IMR-90 (cell line): ENCODE data around the gene DUSP6. TPM values are rescaled to one million over a fixed set of nuclear protein-coding genes. Genes with fewer than 3 reads are reported as not detected.

ENCODE experiments used
- ATAC-seq: fragments of 200-7000 bp; cut with Tn5 transposase; 2 replicates; pipeline ENCODE4 v1.9.1; 2020; ENCODE audit warnings: low read depth, mild to moderate bottlenecking, moderate library complexity
- BruUV-seq: library from RNA; stranded (reverse); fragments of 400-500 nt; replicated peaks from 2 replicates; lab custom pipeline; 2021; lab: Mats Ljungman, UMichigan
- CTCF ChIA-PET: fragments of 300-600 bp; formaldehyde crosslinking; extraction: SDS; loops from one replicate; lab custom pipeline; 2021; ENCODE audit warnings: antibody characterized with exemption; lab: Yijun Ruan, JAX
- POLR2A ChIA-PET: fragments of 300-600 bp; sonication (Branson Sonifier 250); formaldehyde crosslinking; loops from one replicate; lab custom pipeline; 2022; ENCODE audit warnings: antibody characterized with exemption; ENCODE audit not compliant: unreplicated experiment; lab: Charles Lee
- DNase-seq: peaks from one replicate; pipeline ENCODE4 v3.0.0; 2013
- H2AFZ ChIP-seq: replicated peaks from 2 replicates; pipeline ENCODE3; 2013; ENCODE audit warnings: low read length, mild to moderate bottlenecking; ENCODE audit not compliant: poor library complexity
- H2AK5ac ChIP-seq: 2 replicates; pipeline ENCODE4 v1.6.1; 2013; ENCODE audit warnings: low read depth, low read length, inconsistent platforms
- H2AK9ac ChIP-seq: replicated peaks from 2 replicates; pipeline ENCODE3; 2013; ENCODE audit warnings: mild to moderate bottlenecking, low read depth, low read length, moderate library complexity; ENCODE audit not compliant: poor library complexity
- H2BK120ac ChIP-seq: 2 replicates; pipeline ENCODE4 v1.6.1; 2013; ENCODE audit warnings: low read depth, low read length, inconsistent platforms
- H2BK15ac ChIP-seq: 3 replicates; pipeline ENCODE4 v1.6.1; 2013; ENCODE audit warnings: low read depth, low read length, inconsistent platforms
- H2BK20ac ChIP-seq: 2 replicates; pipeline ENCODE4 v1.6.1; 2013; ENCODE audit warnings: low read depth, mild to moderate bottlenecking, inconsistent platforms, low read length, moderate library complexity
- H2BK5ac ChIP-seq: 2 replicates; pipeline ENCODE4 v1.6.1; 2013; ENCODE audit warnings: mild to moderate bottlenecking, low read depth, low read length, inconsistent platforms; ENCODE audit not compliant: poor library complexity, severe bottlenecking
- H3K14ac ChIP-seq: replicated peaks from 2 replicates; pipeline ENCODE4 v1.6.1; 2013; ENCODE audit warnings: low read depth, low read length, inconsistent platforms
- H3K18ac ChIP-seq: 2 replicates; pipeline ENCODE4 v1.6.1; 2013; ENCODE audit warnings: low read depth, low read length, control low read depth
- H3K23ac ChIP-seq: 2 replicates; pipeline ENCODE4 v1.6.1; 2013; ENCODE audit warnings: low read depth, low read length, inconsistent platforms
- H3K27ac ChIP-seq: 2 replicates; pipeline ENCODE4 v1.5.1; 2013; ENCODE audit warnings: mild to moderate bottlenecking, control low read depth, low read length; ENCODE audit not compliant: insufficient read depth
- H3K27me3 ChIP-seq: 2 replicates; pipeline ENCODE4 v1.6.1; 2013; ENCODE audit warnings: low read length; ENCODE audit not compliant: control insufficient read depth, insufficient read depth
- H3K36me3 ChIP-seq: 2 replicates; pipeline ENCODE4 v1.6.1; 2013; ENCODE audit warnings: low read length, mixed read lengths; ENCODE audit not compliant: control insufficient read depth, insufficient read depth
- H3K4ac ChIP-seq: 2 replicates; pipeline ENCODE4 v1.6.1; 2013; ENCODE audit warnings: low read depth, low read length, inconsistent platforms
- H3K4me1 ChIP-seq: 2 replicates; pipeline ENCODE4 v1.6.1; 2013; ENCODE audit warnings: low read length, mixed read lengths; ENCODE audit not compliant: control insufficient read depth, insufficient read depth
- H3K4me2 ChIP-seq: 2 replicates; pipeline ENCODE4 v1.6.1; 2013; ENCODE audit warnings: low read depth, mild to moderate bottlenecking, control low read depth, low read length, moderate library complexity
- H3K4me3 ChIP-seq: 2 replicates; pipeline ENCODE4 v1.5.1; 2013; ENCODE audit warnings: low read depth, mild to moderate bottlenecking, control low read depth, low read length, moderate library complexity; ENCODE audit not compliant: insufficient read depth
- H3K56ac ChIP-seq: 2 replicates; pipeline ENCODE4 v1.6.1; 2013; ENCODE audit warnings: low read length, inconsistent platforms; ENCODE audit not compliant: insufficient read depth; ENCODE audit errors: extremely low read depth
- H3K79me1 ChIP-seq, 2 experiments: 2 replicates each; pipeline ENCODE4 v1.6.1; 2013; ENCODE audit warnings: low read length in 2 of 2, inconsistent platforms in 1 of 2, low read depth in 1 of 2
- H3K9ac ChIP-seq: 2 replicates; pipeline ENCODE4 v1.6.1; 2013; ENCODE audit warnings: low read depth, low read length, control low read depth
- H3K9me1 ChIP-seq: 2 replicates; pipeline ENCODE4 v1.6.1; 2013; ENCODE audit warnings: low read length, inconsistent platforms; ENCODE audit not compliant: insufficient read depth
- H3K9me3 ChIP-seq: 2 replicates; pipeline ENCODE4 v1.6.1; 2013; ENCODE audit warnings: low read length; ENCODE audit not compliant: control insufficient read depth, insufficient read depth
- H4K20me1 ChIP-seq: 2 replicates; pipeline ENCODE4 v1.6.1; 2013; ENCODE audit warnings: low read length, inconsistent platforms; ENCODE audit not compliant: insufficient read depth
- H4K5ac ChIP-seq: 2 replicates; pipeline ENCODE4 v1.6.1; 2013; ENCODE audit warnings: mild to moderate bottlenecking, low read depth, low read length, control low read depth
- H4K8ac ChIP-seq, 2 experiments: 2 replicates each; pipeline ENCODE4 v1.6.1; 2013; ENCODE audit warnings: low read depth in 2 of 2, low read length in 2 of 2, control low read depth in 1 of 2, inconsistent platforms in 1 of 2
- H4K91ac ChIP-seq: 2 replicates; pipeline ENCODE4 v1.6.1; 2013; ENCODE audit warnings: low read depth, low read length, inconsistent platforms; ENCODE audit not compliant: insufficient read depth
- FOS ChIP-seq: fragments of 150-350 bp; IDR thresholded peaks from 2 replicates; pipeline ENCODE4 v1.6.1; 2016; ENCODE audit warnings: low read depth, low read length
- MAZ ChIP-seq: IDR thresholded peaks from 2 replicates; pipeline ENCODE4 v1.6.1; 2012; ENCODE audit warnings: low read depth, mild to moderate bottlenecking, low read length, improper control_type of control experiment, moderate library complexity, borderline replicate concordance
- RCOR1 ChIP-seq: IDR thresholded peaks from 2 replicates; pipeline ENCODE4 v1.6.1; 2012; ENCODE audit warnings: mild to moderate bottlenecking, low read length, improper control_type of control experiment; ENCODE audit not compliant: insufficient replicate concordance
- RFX5 ChIP-seq: IDR thresholded peaks from 2 replicates; pipeline ENCODE4 v1.8.0; 2012; ENCODE audit warnings: low read depth, mild to moderate bottlenecking, low read length, moderate library complexity
- SMC3 ChIP-seq: fragments of 150-350 bp; IDR thresholded peaks from 2 replicates; pipeline ENCODE4 v1.6.1; 2016; ENCODE audit warnings: low read depth, mild to moderate bottlenecking, antibody characterized with exemption, low read length, moderate library complexity
- USF2 ChIP-seq: fragments of 150-350 bp; IDR thresholded peaks from 2 replicates; pipeline ENCODE4 v1.6.1; 2017; ENCODE audit warnings: mild to moderate bottlenecking, antibody characterized with exemption, low read length, low read depth
- WGBS, 2 experiments: methylation state at CpG; one replicate each; pipeline versions ENCODE4 v1.1.5 to v1.1.7; 2013; ENCODE audit warnings: missing lambda C conversion rate in 2 of 2; ENCODE audit not compliant: insufficient read length in 1 of 2; ENCODE audit errors: extremely low coverage in 2 of 2; 5-methylcytosine and 5-hydroxymethylcytosine counted together
- dilution Hi-C: fragments of 300-500 bp; cut with HindIII; formaldehyde crosslinking; loops from one replicate; pipeline ENCODE4 v1.14.3; 2018; ENCODE audit warnings: low sequenced_read_pairs; ENCODE audit not compliant: unreplicated experiment
- in situ Hi-C: fragments of 300-500 bp; cut with MboI; formaldehyde crosslinking; loops from 3 replicates; pipeline ENCODE4 v1.14.3; 2019; ENCODE audit warnings: low sequenced_read_pairs, inconsistent platforms, mixed read lengths
- intact Hi-C: fragments of 100-400 bp; cut with micrococcal nuclease; formaldehyde crosslinking; loops from 2 replicates; pipeline ENCODE4 v1.10.0; 2022
- polyA plus RNA-seq, 3 experiments: library from polyadenylated mRNA; depleted of rRNA; stranded (reverse); fragments of >200 nt; gene quantifications; 2 replicates each; pipeline ENCODE4 v1.2.3, GENCODE V29; 2012; ENCODE audit warnings: low replicate concordance in 1 of 3
- total RNA-seq: library from RNA; depleted of rRNA; stranded (reverse); fragments of >200 nt; gene quantifications from 2 replicates; pipeline ENCODE4 v1.2.3, GENCODE V29; 2012

DUSP6 gene
- total and polyA plus RNA-seq, 2 of the 4 experiments (the other 2 are of a cell fraction) = 38.5 to 70.1 TPM

DNA sequence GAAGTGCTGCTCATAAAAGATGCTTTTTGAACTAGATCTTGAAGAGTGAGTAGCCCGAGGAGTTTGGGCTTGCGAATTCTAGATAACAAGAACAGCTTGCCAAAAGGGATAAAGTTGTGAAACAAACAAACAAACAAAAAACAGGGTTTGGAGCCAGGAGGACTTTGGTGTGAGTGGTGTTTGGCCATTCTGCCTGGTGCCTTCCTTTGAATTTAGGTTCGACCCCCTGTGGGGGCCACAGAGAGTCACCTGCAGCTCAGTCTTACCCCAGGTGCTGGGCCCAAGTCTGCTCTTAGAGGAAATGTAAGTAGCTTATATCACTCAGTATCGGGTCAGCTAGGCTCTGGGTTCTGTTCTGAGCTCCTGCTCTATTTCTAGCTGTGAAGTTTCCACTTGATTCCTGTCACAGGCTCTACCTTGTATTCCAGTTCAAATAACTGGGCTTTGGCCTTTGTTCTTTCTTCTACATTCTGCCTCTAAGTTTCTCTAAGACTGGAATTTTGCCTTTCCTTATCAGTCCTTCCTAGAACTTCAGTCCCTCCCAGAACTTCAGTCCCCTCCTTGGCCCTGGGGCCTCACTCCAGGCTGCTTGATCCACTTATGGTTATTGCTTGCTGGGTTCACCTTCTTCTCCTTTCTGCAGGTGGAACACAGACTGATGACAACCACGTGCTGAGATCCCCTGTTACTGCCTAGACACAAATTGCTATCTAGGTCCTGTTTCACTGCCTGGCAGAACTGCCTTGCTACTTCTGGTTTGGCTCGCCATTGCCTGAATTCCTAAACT lies 20.5 kb upstream of the DUSP6 start (continued):
- TF ChIP-seq RCOR1 (no peak), FOS (no peak)

DNA sequence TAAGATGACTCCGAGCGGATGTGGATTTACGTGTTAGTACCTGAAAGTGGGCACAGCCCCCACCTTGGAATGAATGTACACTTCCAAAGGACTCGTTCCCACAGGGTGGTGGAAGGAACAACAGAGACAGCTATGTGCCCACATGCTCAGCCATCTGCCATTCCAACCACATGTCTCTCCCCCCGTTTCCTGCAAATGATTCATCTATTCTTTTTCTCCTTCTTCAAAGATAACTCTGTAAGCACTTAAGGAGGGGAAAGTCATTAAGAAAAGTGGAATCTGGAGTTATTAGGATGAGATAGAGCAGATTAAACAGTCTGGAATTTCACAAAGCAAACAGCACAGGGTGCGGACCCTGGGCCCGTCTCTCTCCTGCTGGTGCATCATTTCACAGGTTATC lies 18.5 kb upstream of the DUSP6 start:
- no peak overlapping the region for H3K4me2 ChIP-seq
- no TSS peak for BruUV-seq
- peak; percentile 82 for DNase-seq

More for the DNA sequence above, 18.5 kb upstream of the DUSP6 start:
- Histone ChIP-seq H3K9me3 (no peaks in the 10 kb centered on the region), H3K14ac (peak overlapping the region; percentile 61; the same call in 1 of the 2 replicates), H3K27ac (no peak overlapping the region), H3K18ac (peak overlapping the region; percentile 24; the same call in 1 of the 2 replicates), H3K4me3 (no peak overlapping the region), H4K91ac (peak overlapping the region; percentile 20), H4K20me1 (no peaks in the 10 kb centered on the region), H3K27me3 (no peaks in the 10 kb centered on the region), H3K23ac (peak overlapping the region; percentile 73), H3K56ac (no peak overlapping the region), H2AFZ (peak overlapping the region; percentile 62), H2BK15ac (peak overlapping the region; percentile 69; the same call in 1 of the 3 replicates), H2BK20ac (peak overlapping the region; percentile 78), H3K9ac (no peak overlapping the region), H4K5ac (no peak overlapping the region), H2BK120ac (peak overlapping the region; percentile 64), H3K79me1 (peaks cover 5 to 19% of the 10 kb centered on the region in 2 experiments; a peak in 3 of 4 replicates), H2AK5ac (peak overlapping the region; percentile 76; the same call in 1 of the 2 replicates), H2BK5ac (no peak overlapping the region), H3K4ac (peak overlapping the region; percentile 76), H3K9me1 (peaks cover 27% of the 10 kb centered on the region), H3K36me3 (peaks cover 4% of the 10 kb centered on the region; the same call in 1 of the 2 replicates), H4K8ac (peak overlapping the region; percentile 5 to 62; a peak in 1 of 4 replicates), H3K4me1 (peaks cover 22% of the 10 kb centered on the region), H2AK9ac (no peak overlapping the region)
- TF ChIP-seq RFX5 (no peak), SMC3 (no peak), MAZ (no peak), USF2 (peak; percentile 37; the same call in 1 of the 2 replicates)
- ChIA-PET CTCF (no interaction called here), POLR2A (no interaction called here)
- peak; percentile 41 for ATAC-seq
- WGBS, 2 experiments = no CpG with 5 or more reads among the region's 7 CpGs
- dilution Hi-C loops = no loop called here
- intact Hi-C loops = loop anchor here (5.0 kb wide), 1 partner anchor 81 kb away; no protein-coding TSS in a partner anchor
- in situ Hi-C loops = no loop called here
